ENCODE results near the gene TMEM101. TPM values are rescaled to one million over a fixed set of nuclear protein-coding genes. Genes with fewer than 3 reads are reported as not detected.
"Not testable (repeated sequence)": the region's sequence is repeated elsewhere in the genome, so short reads cannot be mapped to it uniquely, and the experiment has no call there.

The TMEM101 gene
- total RNA-seq, 4 donors from 2014 or later: 33.6 to 56.9 (median 45.0) TPM

- no peaks in the 10 kb centered on the region for H3K27me3 ChIP-seq
- H3K4me3 ChIP-seq (replicated peaks in 1 of 3): no peak overlapping the region
- WGBS, 2 donors: 64 to 66% methylated on average over 9 of the region's 9 CpGs
- no peak overlapping the region for H3K27ac ChIP-seq
- H3K36me3 ChIP-seq: no peaks in the 10 kb centered on the region
- H3K9me3 ChIP-seq: no peaks in the 10 kb centered on the region
- intact Hi-C loops (cut with DNase I): no loop called here
- DNase-seq: no peak
- peaks cover 0 to 9% of the 10 kb centered on the region in 2 donors for H3K4me1 ChIP-seq
- TF ChIP-seq POLR2A (IDR thresholded peaks at IDR 0.05) (no peak), CTCF (IDR thresholded peaks at IDR 0.05) (no peak)
These were observed 37.6 kb downstream of the TMEM101 start for GRCh38 chr17:43976963-43977837.

GRCh38 chr17:43975898-43976297, 38.9 kb downstream of the TMEM101 start:
- Histone ChIP-seq H3K4me3 (replicated peaks in 1 of 3) (no peak overlapping the region), H3K27me3 (no peaks in the 10 kb centered on the region), H3K4me1 (peaks cover 0 to 9% of the 10 kb centered on the region in 2 donors), H3K27ac (no peak overlapping the region), H3K36me3 (no peaks in the 10 kb centered on the region), H3K9me3 (no peaks in the 10 kb centered on the region)
- no peak for DNase-seq
- TF ChIP-seq CTCF (IDR thresholded peaks at IDR 0.05) (no peak), POLR2A (IDR thresholded peaks at IDR 0.05) (no peak)
- intact Hi-C loops (cut with DNase I): no loop called here
- WGBS, 2 donors: 88% methylated on average over 27 of the region's 27 CpGs

GRCh38 chr17:43974382-43975266, 40.1 kb downstream of the TMEM101 start:
- WGBS, 2 donors: 70 to 79% methylated on average over 14 of the region's 14 CpGs
- intact Hi-C loops (cut with DNase I): no loop called here

GRCh38 chr17:43972444-43973212, 42.1 kb downstream of the TMEM101 start:
- H3K27me3 ChIP-seq; H3K36me3 ChIP-seq; H3K4me3 ChIP-seq (replicated peaks in 1 of 3); DNase-seq; H3K9me3 ChIP-seq; H3K27ac ChIP-seq; intact Hi-C loops (cut with DNase I): not testable (repeated sequence)
- WGBS, 2 donors: 91 to 94% methylated on average over 22 of the region's 22 CpGs
- peaks cover 0 to 12% of the 10 kb centered on the region in 2 donors for H3K4me1 ChIP-seq

More at GRCh38 chr17:43974382-43975266, 40.1 kb downstream of the TMEM101 start:
- H3K9me3 ChIP-seq: no peaks in the 10 kb centered on the region
- H3K4me3 ChIP-seq (replicated peaks in 1 of 3): no peak overlapping the region
- H3K27me3 ChIP-seq: no peaks in the 10 kb centered on the region
- H3K4me1 ChIP-seq: peaks cover 0 to 9% of the 10 kb centered on the region in 2 donors
- no peaks in the 10 kb centered on the region for H3K36me3 ChIP-seq
- TF ChIP-seq CTCF (IDR thresholded peaks at IDR 0.05) (no peak), POLR2A (IDR thresholded peaks at IDR 0.05) (no peak)
- no peak overlapping the region for H3K27ac ChIP-seq
- DNase-seq: no peak

- H3K4me3 ChIP-seq (replicated peaks in 1 of 3); DNase-seq; intact Hi-C loops (cut with DNase I); H3K4me1 ChIP-seq; H3K27ac ChIP-seq; H3K36me3 ChIP-seq; H3K27me3 ChIP-seq; H3K9me3 ChIP-seq: not testable (repeated sequence)
- 61 to 62% methylated on average over 2 of the region's 2 CpGs for WGBS, 2 donors
These were observed 43.3 kb downstream of the TMEM101 start for GRCh38 chr17:43971436-43971835.
